ENCODE data around the gene ATG13. TPM values are rescaled to one million over a fixed set of nuclear protein-coding genes. Genes with fewer than 3 reads are reported as not detected.
A peak's percentile ranks its signal among the peaks of the same experiment; 100 is the strongest.

ATG13 gene
- total and polyA plus RNA-seq, 9 donors, result 37.2 to 119 (median 54.5) TPM

GRCh38 chr11:46676436-46677158, 59.2 kb downstream of the ATG13 start:
- H3K36me3 ChIP-seq, result no peaks in the 10 kb centered on the region

DNA sequence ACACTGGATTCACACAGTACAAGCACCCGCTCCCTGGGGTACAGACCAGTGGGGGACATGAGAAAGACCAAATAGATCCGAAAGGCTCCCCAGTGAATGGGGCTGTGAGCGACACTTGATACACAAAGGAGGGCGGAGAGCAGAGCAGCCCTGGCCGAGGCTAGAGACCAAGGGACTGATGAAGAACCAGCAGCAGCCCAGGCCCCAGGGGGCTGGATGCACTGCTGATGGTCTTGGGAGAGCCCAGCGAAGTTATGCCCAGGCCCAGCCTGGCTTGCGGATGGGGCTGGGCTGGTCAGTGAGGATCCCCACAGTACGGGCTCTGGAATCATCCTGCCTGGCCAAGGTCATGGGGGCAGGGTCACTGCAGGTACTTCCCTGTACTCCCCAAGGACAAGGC, 59.8 kb downstream of the ATG13 start:
- intact Hi-C loops (cut with DNase I), result no loop called here
- Histone ChIP-seq H3K9me3 (no peaks in the 10 kb centered on the region), H3K27me3 (no peaks in the 10 kb centered on the region), H3K36me3 (no peaks in the 10 kb centered on the region), H3K4me3 (no peak overlapping the region), H3K27ac (no peak overlapping the region), H3K4me1 (ENCODE audit: insufficient read depth) (peaks cover 22% of the 10 kb centered on the region)
- WGBS, 3 donors, result 91 to 92% (median 92%) methylated on average over 8 of the region's 8 CpGs
- peak in 1 of 5 donors; percentile 35 for DNase-seq
- TF ChIP-seq EP300 (IDR thresholded peaks at IDR 0.05) (no peak), POLR2A (IDR thresholded peaks at IDR 0.05) (no peak)
- TF ChIP-seq, protein P1, sequence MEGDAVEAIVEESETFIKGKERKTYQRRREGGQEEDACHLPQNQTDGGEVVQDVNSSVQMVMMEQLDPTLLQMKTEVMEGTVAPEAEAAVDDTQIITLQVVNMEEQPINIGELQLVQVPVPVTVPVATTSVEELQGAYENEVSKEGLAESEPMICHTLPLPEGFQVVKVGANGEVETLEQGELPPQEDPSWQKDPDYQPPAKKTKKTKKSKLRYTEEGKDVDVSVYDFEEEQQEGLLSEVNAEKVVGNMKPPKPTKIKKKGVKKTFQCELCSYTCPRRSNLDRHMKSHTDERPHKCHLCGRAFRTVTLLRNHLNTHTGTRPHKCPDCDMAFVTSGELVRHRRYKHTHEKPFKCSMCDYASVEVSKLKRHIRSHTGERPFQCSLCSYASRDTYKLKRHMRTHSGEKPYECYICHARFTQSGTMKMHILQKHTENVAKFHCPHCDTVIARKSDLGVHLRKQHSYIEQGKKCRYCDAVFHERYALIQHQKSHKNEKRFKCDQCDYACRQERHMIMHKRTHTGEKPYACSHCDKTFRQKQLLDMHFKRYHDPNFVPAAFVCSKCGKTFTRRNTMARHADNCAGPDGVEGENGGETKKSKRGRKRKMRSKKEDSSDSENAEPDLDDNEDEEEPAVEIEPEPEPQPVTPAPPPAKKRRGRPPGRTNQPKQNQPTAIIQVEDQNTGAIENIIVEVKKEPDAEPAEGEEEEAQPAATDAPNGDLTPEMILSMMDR (IDR thresholded peaks at IDR 0.05), result no peak

More at GRCh38 chr11:46676436-46677158, 59.2 kb downstream of the ATG13 start:
- intact Hi-C loops (cut with DNase I), result no loop called here
- peak overlapping the region in 1 of 2 donors; percentile 71 for H3K27ac ChIP-seq
- peaks cover 22% of the 10 kb centered on the region for H3K4me1 ChIP-seq (ENCODE audit: insufficient read depth)
- no peaks in the 10 kb centered on the region for H3K9me3 ChIP-seq
- WGBS, 3 donors, result 82 to 87% (median 85%) methylated on average over 15 of the region's 15 CpGs
- DNase-seq, result peak in 1 of 5 donors; percentile 31
- no peaks in the 10 kb centered on the region for H3K27me3 ChIP-seq
- TF ChIP-seq, protein P1 (IDR thresholded peaks at IDR 0.05), result no peak
- TF ChIP-seq EP300 (IDR thresholded peaks at IDR 0.05), result no peak
- no peak for TF ChIP-seq POLR2A (IDR thresholded peaks at IDR 0.05)
- no peak overlapping the region for H3K4me3 ChIP-seq

GRCh38 chr11:46677991-46678740, 60.8 kb downstream of the ATG13 start:
- H3K27ac ChIP-seq, result no peak overlapping the region
- DNase-seq, result peak in 1 of 5 donors; percentile 21
- H3K4me3 ChIP-seq, result no peak overlapping the region
- no peaks in the 10 kb centered on the region for H3K36me3 ChIP-seq
- H3K27me3 ChIP-seq, result no peaks in the 10 kb centered on the region
- intact Hi-C loops (cut with DNase I), result no loop called here
- H3K9me3 ChIP-seq, result no peaks in the 10 kb centered on the region
- peaks cover 22% of the 10 kb centered on the region for H3K4me1 ChIP-seq (ENCODE audit: insufficient read depth)
- 75 to 84% (median 78%) methylated on average over 9 to 10 of the region's 10 CpGs for WGBS, 3 donors
- TF ChIP-seq EP300 (IDR thresholded peaks at IDR 0.05) (no peak), POLR2A (IDR thresholded peaks at IDR 0.05) (no peak)
- TF ChIP-seq, protein P1 (IDR thresholded peaks at IDR 0.05), result no peak

- Histone ChIP-seq H3K36me3 (no peaks in the 10 kb centered on the region), H3K4me3 (no peak overlapping the region), H3K27me3 (no peaks in the 10 kb centered on the region), H3K9me3 (no peaks in the 10 kb centered on the region), H3K27ac (no peak overlapping the region), H3K4me1 (ENCODE audit: insufficient read depth) (peaks cover 22% of the 10 kb centered on the region)
- peak in 1 of 5 donors; percentile 25 for DNase-seq
- intact Hi-C loops (cut with DNase I), result no loop called here
- 84 to 89% (median 86%) methylated on average over 9 of the region's 9 CpGs for WGBS, 3 donors
- TF ChIP-seq POLR2A (IDR thresholded peaks at IDR 0.05) (no peak), EP300 (IDR thresholded peaks at IDR 0.05) (no peak)
- TF ChIP-seq, protein P1 (IDR thresholded peaks at IDR 0.05), result no peak
Measured at GRCh38 chr11:46678741-46679130, 61.4 kb downstream of the ATG13 start.

Data from ovary (tissue), 9 donors.